ENCODE data around the gene RAB29.

DNA sequence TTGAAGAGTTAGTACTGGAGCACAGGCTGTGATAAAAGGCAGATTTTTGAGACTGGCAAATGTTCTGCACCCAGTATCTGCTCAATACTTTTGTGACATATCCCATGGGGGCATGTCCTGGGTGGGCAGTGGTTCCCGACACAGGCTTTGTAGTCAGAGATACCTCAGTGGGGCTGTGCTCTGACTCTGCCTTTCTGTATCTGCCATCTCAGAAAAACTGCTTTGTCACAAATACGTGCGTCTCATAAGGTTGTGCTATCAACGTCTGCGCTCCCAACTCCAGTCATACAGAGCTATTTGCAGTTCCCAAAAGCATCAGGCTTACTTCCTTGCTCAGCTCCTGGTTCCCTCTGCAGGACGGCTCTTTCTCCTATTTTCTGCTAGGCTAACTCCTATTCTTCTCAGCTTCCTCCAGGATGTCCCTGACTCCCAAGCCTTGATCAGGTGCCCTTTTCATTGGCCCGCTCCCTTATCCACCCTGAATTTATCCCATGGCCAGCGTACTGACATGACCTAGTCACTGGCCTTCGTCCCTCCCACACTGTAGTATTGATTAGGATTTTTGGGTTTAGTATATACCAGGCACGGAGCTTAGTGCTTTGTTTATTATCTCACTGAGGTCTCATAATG, 12.1 kb upstream of the RAB29 start:
- TF ChIP-seq, protein P1, sequence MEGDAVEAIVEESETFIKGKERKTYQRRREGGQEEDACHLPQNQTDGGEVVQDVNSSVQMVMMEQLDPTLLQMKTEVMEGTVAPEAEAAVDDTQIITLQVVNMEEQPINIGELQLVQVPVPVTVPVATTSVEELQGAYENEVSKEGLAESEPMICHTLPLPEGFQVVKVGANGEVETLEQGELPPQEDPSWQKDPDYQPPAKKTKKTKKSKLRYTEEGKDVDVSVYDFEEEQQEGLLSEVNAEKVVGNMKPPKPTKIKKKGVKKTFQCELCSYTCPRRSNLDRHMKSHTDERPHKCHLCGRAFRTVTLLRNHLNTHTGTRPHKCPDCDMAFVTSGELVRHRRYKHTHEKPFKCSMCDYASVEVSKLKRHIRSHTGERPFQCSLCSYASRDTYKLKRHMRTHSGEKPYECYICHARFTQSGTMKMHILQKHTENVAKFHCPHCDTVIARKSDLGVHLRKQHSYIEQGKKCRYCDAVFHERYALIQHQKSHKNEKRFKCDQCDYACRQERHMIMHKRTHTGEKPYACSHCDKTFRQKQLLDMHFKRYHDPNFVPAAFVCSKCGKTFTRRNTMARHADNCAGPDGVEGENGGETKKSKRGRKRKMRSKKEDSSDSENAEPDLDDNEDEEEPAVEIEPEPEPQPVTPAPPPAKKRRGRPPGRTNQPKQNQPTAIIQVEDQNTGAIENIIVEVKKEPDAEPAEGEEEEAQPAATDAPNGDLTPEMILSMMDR (IDR thresholded peaks at IDR 0.05), result no peak
- TF ChIP-seq POLR2A (IDR thresholded peaks at IDR 0.05), result no peak

Measured in suprapubic skin (tissue), 3 donors.